ENCODE data around the gene CDRT4.

Gene CDRT4

GRCh38 chr17:15437303-15437635 lies 30.2 kb downstream of the CDRT4 start:
- Histone ChIP-seq H4K20me1 (ENCODE audit: control insufficient read depth, insufficient read depth, low read depth, low read length) (no peaks in the 10 kb centered on the region), H3K9me3 (ENCODE audit: control insufficient read depth, insufficient read depth, low read length) (peaks cover 23% of the 10 kb centered on the region), H3K27ac (ENCODE audit: low read depth, low read length) (no peak overlapping the region), H3K79me2 (ENCODE audit: control insufficient read depth, low read length) (no peaks in the 10 kb centered on the region), H3K36me3 (ENCODE audit: control insufficient read depth, low read length) (no peaks in the 10 kb centered on the region), H3K4me3 (ENCODE audit: low read length) (peak overlapping the region; percentile 18; the same call in 1 of the 2 replicates), H3K4me1 (ENCODE audit: control insufficient read depth, low read length) (peaks cover 7% of the 10 kb centered on the region), H3K27me3 (ENCODE audit: control insufficient read depth, low read length) (no peaks in the 10 kb centered on the region), H3K9me2 (replicated peaks; ENCODE audit: control insufficient read depth, low read length) (no peaks in the 10 kb centered on the region), H3K4me2 (ENCODE audit: low read length) (no peak overlapping the region), H3F3A (ENCODE audit: control insufficient read depth, insufficient read depth) (no peaks in the 10 kb centered on the region)
- TF ChIP-seq CTCF (IDR thresholded peaks at IDR 0.05; ENCODE audit: low read depth, low read length, poor library complexity, severe bottlenecking): no peak
- no peak for TF ChIP-seq EZH2phosphoT487 (IDR thresholded peaks at IDR 0.05; ENCODE audit: borderline replicate concordance, low read length)

GRCh38 chr17:15436473-15437302 lies 30.7 kb downstream of the CDRT4 start:
- TF ChIP-seq CTCF (IDR thresholded peaks at IDR 0.05; ENCODE audit: low read depth, low read length, poor library complexity, severe bottlenecking) (peak; percentile 80), EZH2phosphoT487 (IDR thresholded peaks at IDR 0.05; ENCODE audit: borderline replicate concordance, low read length) (no peak)
- Histone ChIP-seq H3K79me2 (ENCODE audit: control insufficient read depth, low read length) (no peaks in the 10 kb centered on the region), H3K27me3 (ENCODE audit: control insufficient read depth, low read length) (no peaks in the 10 kb centered on the region), H4K20me1 (ENCODE audit: control insufficient read depth, insufficient read depth, low read depth, low read length) (no peaks in the 10 kb centered on the region), H3K9me2 (replicated peaks; ENCODE audit: control insufficient read depth, low read length) (no peaks in the 10 kb centered on the region), H3K27ac (ENCODE audit: low read depth, low read length) (no peak overlapping the region), H3K4me1 (ENCODE audit: control insufficient read depth, low read length) (peaks cover 7% of the 10 kb centered on the region), H3K4me2 (ENCODE audit: low read length) (0 out of 2 replicates have a peak overlapping the region, but pooled peaks have one; percentile 5), H3K4me3 (ENCODE audit: low read length) (peak overlapping the region; percentile 18; the same call in 1 of the 2 replicates), H3K36me3 (ENCODE audit: control insufficient read depth, low read length) (no peaks in the 10 kb centered on the region), H3K9me3 (ENCODE audit: control insufficient read depth, insufficient read depth, low read length) (peaks cover 23% of the 10 kb centered on the region), H3F3A (ENCODE audit: control insufficient read depth, insufficient read depth) (no peaks in the 10 kb centered on the region)

- H3K27me3 ChIP-seq (ENCODE audit: control insufficient read depth, low read length): no peaks in the 10 kb centered on the region
Observed at GRCh38 chr17:15434956-15435355, 32.5 kb downstream of the CDRT4 start.

More at GRCh38 chr17:15434956-15435355, 32.5 kb downstream of the CDRT4 start:
- H3F3A ChIP-seq (ENCODE audit: control insufficient read depth, insufficient read depth): no peaks in the 10 kb centered on the region
- H3K4me1 ChIP-seq (ENCODE audit: control insufficient read depth, low read length): peaks cover 7% of the 10 kb centered on the region
- peaks cover 23% of the 10 kb centered on the region for H3K9me3 ChIP-seq (ENCODE audit: control insufficient read depth, insufficient read depth, low read length)
- no peaks in the 10 kb centered on the region for H3K36me3 ChIP-seq (ENCODE audit: control insufficient read depth, low read length)
- no peak overlapping the region for H3K27ac ChIP-seq (ENCODE audit: low read depth, low read length)
- no peak overlapping the region for H3K4me2 ChIP-seq (ENCODE audit: low read length)
- no peak for TF ChIP-seq CTCF (IDR thresholded peaks at IDR 0.05; ENCODE audit: low read depth, low read length, poor library complexity, severe bottlenecking)
- TF ChIP-seq EZH2phosphoT487 (IDR thresholded peaks at IDR 0.05; ENCODE audit: borderline replicate concordance, low read length): no peak
- no peaks in the 10 kb centered on the region for H4K20me1 ChIP-seq (ENCODE audit: control insufficient read depth, insufficient read depth, low read depth, low read length)
- H3K4me3 ChIP-seq (ENCODE audit: low read length): no peak overlapping the region
- H3K9me2 ChIP-seq (replicated peaks; ENCODE audit: control insufficient read depth, low read length): no peaks in the 10 kb centered on the region
- H3K79me2 ChIP-seq (ENCODE audit: control insufficient read depth, low read length): no peaks in the 10 kb centered on the region
